Mononuclear cell (primary cell): ENCODE data around the gene CCNB1IP1. TPM values are rescaled to one million over a fixed set of nuclear protein-coding genes. Genes with fewer than 3 reads are reported as not detected.
"Not testable (repeated sequence)": the region's sequence is repeated elsewhere in the genome, so short reads cannot be mapped to it uniquely, and the experiment has no call there.

Source experiments
- H3K27me3 ChIP-seq: 2 replicates; pipeline ENCODE4 v1.6.0; 2011; ENCODE audit warnings: low read length, control low read depth; ENCODE audit not compliant: insufficient read depth
- H3K4me1 ChIP-seq: 2 replicates; pipeline ENCODE4 v1.5.1; 2011; ENCODE audit warnings: mild to moderate bottlenecking, low read length, control low read depth; ENCODE audit not compliant: insufficient read depth
- H3K4me3 ChIP-seq: 2 replicates; pipeline ENCODE4 v1.5.1; 2011; ENCODE audit warnings: mild to moderate bottlenecking, low read length, moderate library complexity
- H3K9me3 ChIP-seq: 2 replicates; pipeline ENCODE4 v1.5.1; 2011; ENCODE audit warnings: low read depth, mild to moderate bottlenecking, control low read depth, low read length
- total RNA-seq: library from RNA; depleted of rRNA; stranded (reverse); fragments of >200 nt; gene quantifications from one replicate; pipeline ENCODE4 v1.2.3, GENCODE V29; 2012

CCNB1IP1 gene
- total RNA-seq, 1 donor: 39.7 TPM

GRCh38 chr14:20305265-20306078 is 27.6 kb downstream of the CCNB1IP1 start, which contains the start of gene TTC5:
TSS of gene TTC5 (minus strand) at chr14:20305951. CDS start at chr14:20305937, 14 bp downstream.
- no peaks in the 10 kb centered on the region for H3K27me3 ChIP-seq
- no peaks in the 10 kb centered on the region for H3K9me3 ChIP-seq
- peaks cover 14% of the 10 kb centered on the region for H3K4me1 ChIP-seq
- H3K4me3 ChIP-seq: peak within 1 kb of the TSS; percentile 80

DNA sequence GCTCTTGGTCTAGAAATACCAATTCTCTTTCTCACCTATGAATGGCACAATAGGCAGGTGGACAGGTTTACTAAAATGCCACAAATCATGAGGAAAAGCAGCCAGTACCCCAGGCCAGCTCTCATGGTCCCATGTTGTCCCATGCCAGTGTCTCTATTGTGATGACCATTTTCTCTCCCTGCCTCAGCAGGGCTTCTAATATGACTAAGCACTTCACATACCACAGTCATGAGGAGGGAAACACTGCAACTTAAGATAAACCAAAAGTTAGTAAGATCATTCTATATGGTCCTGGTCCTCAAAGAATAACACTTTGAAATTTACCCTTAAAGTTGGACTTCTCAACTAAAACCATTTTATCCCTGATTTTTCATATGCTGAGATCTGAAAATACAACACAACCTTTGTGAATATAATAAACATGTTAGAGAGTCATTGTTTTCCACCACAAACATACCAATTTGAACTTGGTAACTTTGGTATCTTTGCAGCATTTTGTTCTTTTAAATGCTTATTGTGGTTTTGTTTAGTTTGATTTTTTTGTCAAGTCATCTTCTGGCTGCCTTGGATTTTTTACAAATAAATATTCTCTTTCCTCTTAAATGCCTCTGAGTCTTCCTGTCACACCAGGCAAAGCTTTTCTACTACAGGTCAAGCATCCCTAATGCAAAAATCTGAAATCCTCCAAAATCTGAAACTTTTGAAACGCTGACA is 30.9 kb downstream of the CCNB1IP1 start:
- no peak overlapping the region for H3K4me3 ChIP-seq
- H3K27me3 ChIP-seq: no peaks in the 10 kb centered on the region
- H3K4me1 ChIP-seq: peaks cover 14% of the 10 kb centered on the region
- no peaks in the 10 kb centered on the region for H3K9me3 ChIP-seq

DNA sequence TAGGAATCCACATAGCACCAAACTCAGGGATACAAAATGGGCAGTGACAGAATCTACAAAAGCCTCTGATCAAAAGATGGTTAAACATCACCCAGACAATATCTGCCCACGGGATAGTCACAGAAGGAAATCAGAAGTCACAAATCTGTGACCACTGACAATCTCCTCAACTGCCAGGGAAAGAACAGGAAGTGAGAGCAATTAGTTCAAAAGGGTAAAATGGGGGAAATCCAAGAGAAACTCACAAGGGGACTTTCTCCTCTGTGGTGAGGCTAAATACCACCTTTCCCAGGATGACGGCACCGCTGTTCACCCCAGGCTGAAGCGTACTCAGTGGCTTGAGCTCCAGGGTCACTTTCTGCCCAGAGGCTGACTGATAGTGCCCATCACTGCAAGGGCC is 38.0 kb downstream of the CCNB1IP1 start:
- H3K9me3 ChIP-seq: no peaks in the 10 kb centered on the region
- H3K4me3 ChIP-seq: no peak overlapping the region
- H3K4me1 ChIP-seq: no peaks in the 10 kb centered on the region
- H3K27me3 ChIP-seq: no peaks in the 10 kb centered on the region

GRCh38 chr14:20294636-20295035 is 38.4 kb downstream of the CCNB1IP1 start:
- Histone ChIP-seq H3K4me3 (no peak overlapping the region), H3K4me1 (no peaks in the 10 kb centered on the region), H3K27me3 (no peaks in the 10 kb centered on the region), H3K9me3 (no peaks in the 10 kb centered on the region)

GRCh38 chr14:20281998-20282397 is 51.1 kb downstream of the CCNB1IP1 start:
- not testable (repeated sequence) for H3K27me3 ChIP-seq, H3K4me1 ChIP-seq, H3K9me3 ChIP-seq, H3K4me3 ChIP-seq

- not testable (repeated sequence) for H3K27me3 ChIP-seq, H3K4me1 ChIP-seq, H3K9me3 ChIP-seq, H3K4me3 ChIP-seq
Observed at GRCh38 chr14:20280265-20280664, 52.8 kb downstream of the CCNB1IP1 start.

DNA sequence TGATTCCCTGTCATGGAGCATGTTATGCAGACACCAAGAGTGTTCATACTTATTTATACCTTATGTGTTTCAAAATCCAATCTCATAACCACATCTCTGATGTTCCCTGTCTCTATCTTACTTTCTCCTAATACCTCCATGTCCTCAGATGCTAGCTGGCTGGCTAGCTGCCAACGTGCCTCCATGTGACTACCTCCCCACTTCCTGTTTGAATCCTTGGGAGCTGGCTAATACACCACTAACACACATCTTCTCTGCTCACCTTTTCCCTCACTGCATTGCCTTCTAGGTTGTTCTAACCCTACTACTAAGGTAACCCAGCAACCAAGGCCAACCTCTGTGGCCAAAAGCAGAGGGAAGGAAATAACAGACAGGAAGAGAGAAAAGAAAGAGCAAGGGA is 54.7 kb downstream of the CCNB1IP1 start:
- Histone ChIP-seq H3K4me3 (no peak overlapping the region), H3K4me1 (no peaks in the 10 kb centered on the region), H3K27me3 (no peaks in the 10 kb centered on the region), H3K9me3 (peaks cover 6% of the 10 kb centered on the region)

DNA sequence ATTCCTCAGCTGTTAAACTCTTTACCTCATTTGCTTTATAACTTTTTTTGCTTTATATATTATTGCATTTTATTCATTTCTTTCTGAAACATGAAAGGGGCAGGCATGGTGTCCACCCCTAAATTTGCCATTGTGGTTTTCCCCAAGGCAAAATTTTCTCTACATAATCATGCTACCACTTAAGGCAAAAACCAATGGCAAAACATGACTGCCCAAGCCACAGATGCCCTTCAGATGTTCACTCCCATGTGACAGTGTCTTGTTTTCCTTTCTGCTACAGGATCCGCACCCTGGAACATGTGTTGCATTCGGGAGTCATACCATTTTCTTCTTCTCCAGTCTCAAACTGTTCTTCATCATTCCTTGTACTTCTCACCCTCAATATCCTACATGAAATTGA is 55.7 kb downstream of the CCNB1IP1 start:
- no peaks in the 10 kb centered on the region for H3K4me1 ChIP-seq
- peaks cover 6% of the 10 kb centered on the region for H3K9me3 ChIP-seq
- H3K27me3 ChIP-seq: no peaks in the 10 kb centered on the region
- H3K4me3 ChIP-seq: no peak overlapping the region

GRCh38 chr14:20274062-20274461 is 59.0 kb downstream of the CCNB1IP1 start:
- H3K9me3 ChIP-seq: peaks cover 6% of the 10 kb centered on the region
- H3K27me3 ChIP-seq: no peaks in the 10 kb centered on the region
- no peaks in the 10 kb centered on the region for H3K4me1 ChIP-seq
- H3K4me3 ChIP-seq: no peak overlapping the region

DNA sequence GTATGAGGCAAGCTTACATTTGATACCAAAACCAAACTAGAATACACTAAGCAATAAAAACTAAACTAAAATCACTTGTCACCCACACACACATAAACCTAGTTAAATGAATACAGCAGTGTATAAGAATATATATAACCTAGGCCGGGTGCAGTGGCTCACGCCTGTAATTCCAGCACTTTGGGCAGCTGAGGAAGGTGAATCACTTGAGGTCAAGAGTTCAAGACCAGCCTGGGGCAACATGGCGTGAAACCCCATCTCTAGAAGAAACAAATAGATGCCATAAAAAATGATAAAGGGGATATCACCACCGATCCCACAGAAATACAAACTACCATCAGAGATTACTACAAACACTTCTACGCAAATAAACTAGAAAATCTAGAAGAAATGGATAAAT is 68.7 kb downstream of the CCNB1IP1 start:
- H3K4me1 ChIP-seq, H3K4me3 ChIP-seq, H3K9me3 ChIP-seq, H3K27me3 ChIP-seq: not testable (repeated sequence)

- Histone ChIP-seq H3K4me3 (no peak overlapping the region), H3K9me3 (no peaks in the 10 kb centered on the region), H3K27me3 (no peaks in the 10 kb centered on the region), H3K4me1 (no peaks in the 10 kb centered on the region)
Observed at GRCh38 chr14:20262642-20263128, 70.4 kb downstream of the CCNB1IP1 start.

Other genes starting within 250 kb of the CCNB1IP1 start
- not detected for gene OR4K17, start 222.5 kb downstream of the CCNB1IP1 start, total RNA-seq
- not detected for gene OR4N5, start 194.5 kb downstream of the CCNB1IP1 start, total RNA-seq
- gene OR11G2, start 142.4 kb downstream of the CCNB1IP1 start, total RNA-seq: under 0.01 TPM
- not detected for gene OR11H6, start 109.6 kb downstream of the CCNB1IP1 start, total RNA-seq
- gene OR11H7, start 104.3 kb downstream of the CCNB1IP1 start, total RNA-seq: not detected
- gene OR11H4, start 94.0 kb downstream of the CCNB1IP1 start, total RNA-seq: not detected
- gene TTC5, start 27.3 kb downstream of the CCNB1IP1 start, total RNA-seq: 7.0 TPM
- 6.0 TPM for gene PARP2, start 10.4 kb upstream of the CCNB1IP1 start, total RNA-seq
- gene TEP1, start 80.2 kb upstream of the CCNB1IP1 start, total RNA-seq: 17.3 TPM
- gene KLHL33, start 102.9 kb upstream of the CCNB1IP1 start, total RNA-seq: 0.10 TPM
- gene OSGEP, start 121.5 kb upstream of the CCNB1IP1 start, total RNA-seq: 22.4 TPM
- 42.5 TPM for gene APEX1, start 121.9 kb upstream of the CCNB1IP1 start, total RNA-seq
- gene PIP4P1, start 128.2 kb upstream of the CCNB1IP1 start, total RNA-seq: 50.7 TPM
- 144 TPM for gene PNP, start 136.1 kb upstream of the CCNB1IP1 start, total RNA-seq
- gene RNASE10, start 172.3 kb upstream of the CCNB1IP1 start, total RNA-seq: not detected
- gene RNASE9, start 227.8 kb upstream of the CCNB1IP1 start, total RNA-seq: not detected